NCI-H748 (cell line): Measurements from ENCODE around the gene MYH6.

Experiments used
- DNase-seq: peaks from one replicate; lab custom pipeline; 2025; ENCODE audit not compliant: unreplicated experiment; lab: John Stamatoyannopoulos, UW

MYH6 gene

GRCh38 chr14:23339506-23340268 is 68.4 kb downstream of the MYH6 start:
- DNase-seq: no peak

- no peak for DNase-seq
Measured at GRCh38 chr14:23335623-23336022, 72.5 kb downstream of the MYH6 start.
